GM12865 (cell line): ENCODE data around the gene PCNX2.

Experiments
- DNase-seq: peaks from one replicate; pipeline ENCODE4 v3.0.0; 2010; ENCODE audit warnings: low read depth
- H3K4me3 ChIP-seq: 2 replicates; pipeline ENCODE4 v1.5.1; 2011; ENCODE audit warnings: mild to moderate bottlenecking, low read depth, low read length, control low read depth
- CTCF ChIP-seq: IDR thresholded peaks from 2 replicates; pipeline ENCODE4 v1.5.1; 2011; ENCODE audit warnings: low read length, control low read depth, low read depth, inconsistent platforms; ENCODE audit not compliant: insufficient read depth; ENCODE audit errors: missing control alignments

PCNX2 gene

DNA sequence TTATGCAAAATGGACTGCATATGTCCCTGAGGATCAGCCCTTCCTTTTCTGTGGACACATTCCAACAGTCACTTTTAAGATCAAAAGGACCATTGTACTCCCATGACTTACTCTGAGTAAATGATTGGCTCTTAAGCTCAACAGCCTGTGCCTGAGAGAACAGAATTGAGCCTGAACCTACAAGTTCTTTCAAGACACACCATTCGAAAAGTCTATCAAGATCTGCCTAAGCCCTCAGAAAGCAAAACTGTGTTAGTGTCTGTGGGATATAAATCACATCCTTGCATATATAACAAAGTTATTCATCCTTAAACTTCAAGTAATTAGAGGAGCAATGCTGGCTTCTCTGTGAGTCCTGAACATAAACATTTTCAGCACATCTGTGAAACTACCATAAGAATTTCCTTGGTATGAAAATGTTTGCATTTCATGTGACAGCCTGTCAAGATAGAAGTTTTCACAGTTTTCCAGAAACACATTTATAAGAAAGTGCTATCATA lies 41.6 kb downstream of the PCNX2 start:
- TF ChIP-seq CTCF, result no peak
- no peak for DNase-seq
- no peak overlapping the region for H3K4me3 ChIP-seq

- no peak for TF ChIP-seq CTCF
- no peak for DNase-seq
- no peak overlapping the region for H3K4me3 ChIP-seq
Measured at GRCh38 chr1:233253231-233253831, 42.2 kb downstream of the PCNX2 start.

- TF ChIP-seq CTCF, result no peak
- no peak overlapping the region for H3K4me3 ChIP-seq
- DNase-seq, result no peak
Measured at GRCh38 chr1:233252441-233252840, 43.1 kb downstream of the PCNX2 start.

- no peak for TF ChIP-seq CTCF
- no peak for DNase-seq
- H3K4me3 ChIP-seq, result no peak overlapping the region
Measured at GRCh38 chr1:233251201-233251720, 44.3 kb downstream of the PCNX2 start.

GRCh38 chr1:233248014-233248413 lies 47.5 kb downstream of the PCNX2 start:
- no peak for TF ChIP-seq CTCF
- no peak overlapping the region for H3K4me3 ChIP-seq
- DNase-seq, result no peak

GRCh38 chr1:233246965-233247364 lies 48.6 kb downstream of the PCNX2 start:
- no peak for DNase-seq
- no peak for TF ChIP-seq CTCF
- no peak overlapping the region for H3K4me3 ChIP-seq
